Hepatocyte (in vitro differentiated cells): Measurements from ENCODE around the gene GRIK2. TPM values are rescaled to one million over a fixed set of nuclear protein-coding genes. Genes with fewer than 3 reads are reported as not detected.

ENCODE experiments used
- DNase-seq: peaks from one replicate; pipeline ENCODE4 v3.0.0-alpha.2; 2016; ENCODE audit warnings: low spot score
- H2AFZ ChIP-seq: fragments of 200-600 bp; sonication (generic); 2 replicates; pipeline ENCODE4 v1.6.0; 2016; ENCODE audit warnings: antibody characterized with exemption, mild to moderate bottlenecking
- H3K27ac ChIP-seq: fragments of 200-600 bp; sonication (generic); 2 replicates; pipeline ENCODE4 v1.5.1; 2016; ENCODE audit warnings: mild to moderate bottlenecking
- H3K27me3 ChIP-seq: fragments of 200-600 bp; sonication (generic); 2 replicates; pipeline ENCODE4 v1.6.1; 2016
- H3K36me3 ChIP-seq: fragments of 200-600 bp; sonication (generic); replicated peaks from 2 replicates; pipeline ENCODE4 v1.5.1; 2016; ENCODE audit warnings: low read depth; ENCODE audit not compliant: insufficient read depth
- H3K4me1 ChIP-seq: fragments of 200-600 bp; sonication (generic); 2 replicates; pipeline ENCODE4 v1.5.1; 2016; ENCODE audit warnings: mild to moderate bottlenecking, moderate library complexity; ENCODE audit not compliant: insufficient read depth
- H3K4me2 ChIP-seq: fragments of 200-600 bp; sonication (generic); 2 replicates; pipeline ENCODE4 v1.6.0; 2016
- H3K4me3 ChIP-seq: fragments of 200-600 bp; sonication (generic); 2 replicates; pipeline ENCODE4 v1.5.1; 2016; ENCODE audit warnings: mild to moderate bottlenecking
- H3K79me2 ChIP-seq: fragments of 200-600 bp; sonication (generic); 2 replicates; pipeline ENCODE4 v1.6.0; 2017; ENCODE audit warnings: mild to moderate bottlenecking
- H3K9me2 ChIP-seq: fragments of 200-600 bp; sonication (generic); replicated peaks from 2 replicates; pipeline ENCODE4 v1.6.0; 2017; ENCODE audit warnings: mild to moderate bottlenecking; ENCODE audit not compliant: insufficient read depth
- H3K9me3 ChIP-seq: fragments of 200-600 bp; sonication (generic); 2 replicates; pipeline ENCODE4 v1.5.1; 2016; ENCODE audit warnings: low read depth, mild to moderate bottlenecking
- H4K20me1 ChIP-seq: fragments of 200-600 bp; sonication (generic); 2 replicates; pipeline ENCODE4 v1.6.0; 2016; ENCODE audit warnings: mild to moderate bottlenecking; ENCODE audit not compliant: insufficient read depth, poor library complexity, severe bottlenecking
- EZH2 ChIP-seq: fragments of 200-600 bp; sonication (generic); IDR thresholded peaks from 2 replicates; pipeline ENCODE4 v1.6.1; 2016; ENCODE audit warnings: antibody characterized with exemption, mild to moderate bottlenecking, borderline replicate concordance
- EZH2phosphoT487 ChIP-seq: fragments of 200-600 bp; sonication (generic); IDR thresholded peaks from one replicate; pipeline ENCODE4 v1.6.1; 2018; ENCODE audit warnings: antibody characterized with exemption, mild to moderate bottlenecking, low read depth, moderate library complexity; ENCODE audit not compliant: unreplicated experiment, severe bottlenecking
- WGBS: methylation state at CpG from one replicate; pipeline ENCODE4 v1.1.6; 2016; ENCODE audit warnings: low lambda C conversion rate; ENCODE audit errors: missing lambda C conversion rate; 5-methylcytosine and 5-hydroxymethylcytosine counted together
- polyA plus RNA-seq: library from polyadenylated mRNA; unstranded; fragments of >200 nt; fragmentation: Nextera tagmentation; extraction: Ambion mirVana; gene quantifications from 2 replicates; pipeline ENCODE4 v1.2.1, GENCODE V29; 2016
- total RNA-seq: library from RNA; depleted of rRNA; stranded (reverse); fragments of >200 nt; gene quantifications from 2 replicates; pipeline ENCODE4 v1.2.3, GENCODE V29; 2014
- TF ChIP-seq, protein P1 (sequence below): fragments of 200-600 bp; sonication (generic); IDR thresholded peaks from 2 replicates; pipeline ENCODE4 v1.5.1; 2016; ENCODE audit warnings: antibody characterized with exemption, mild to moderate bottlenecking; ENCODE audit not compliant: poor library complexity

Gene GRIK2
- total and polyA plus RNA-seq, 2 experiments from 2014 or later, result 5.8 to 6.2 TPM

DNA sequence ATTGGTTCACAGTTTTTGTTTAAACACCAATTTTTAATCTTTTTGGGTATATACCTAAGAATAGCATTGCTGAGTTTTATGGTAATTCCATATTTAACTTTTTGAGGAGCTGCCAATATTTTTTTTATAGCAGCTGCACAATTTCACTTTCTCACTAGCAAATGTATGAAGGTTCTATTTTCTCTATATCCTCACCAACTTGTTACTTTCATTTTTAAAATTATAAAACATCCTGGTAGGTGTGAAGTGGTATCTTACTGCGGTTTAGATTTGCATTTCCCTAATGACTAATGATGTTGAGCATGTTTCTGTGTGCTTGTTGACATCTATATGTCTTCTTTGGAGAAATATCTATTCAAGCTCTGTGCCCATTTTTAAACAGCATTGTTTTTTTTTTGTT lies 452.1 kb downstream of the GRIK2 start:
- no peaks in the 10 kb centered on the region for H3K4me1 ChIP-seq
- no peaks in the 10 kb centered on the region for H3K27me3 ChIP-seq
- no peaks in the 10 kb centered on the region for H3K79me2 ChIP-seq
- H3K36me3 ChIP-seq, result no peaks in the 10 kb centered on the region
- no peak overlapping the region for H3K4me2 ChIP-seq
- H3K9me2 ChIP-seq, result no peaks in the 10 kb centered on the region
- no peak for DNase-seq
- TF ChIP-seq EZH2phosphoT487 (no peak), EZH2 (no peak)
- TF ChIP-seq, protein P1, sequence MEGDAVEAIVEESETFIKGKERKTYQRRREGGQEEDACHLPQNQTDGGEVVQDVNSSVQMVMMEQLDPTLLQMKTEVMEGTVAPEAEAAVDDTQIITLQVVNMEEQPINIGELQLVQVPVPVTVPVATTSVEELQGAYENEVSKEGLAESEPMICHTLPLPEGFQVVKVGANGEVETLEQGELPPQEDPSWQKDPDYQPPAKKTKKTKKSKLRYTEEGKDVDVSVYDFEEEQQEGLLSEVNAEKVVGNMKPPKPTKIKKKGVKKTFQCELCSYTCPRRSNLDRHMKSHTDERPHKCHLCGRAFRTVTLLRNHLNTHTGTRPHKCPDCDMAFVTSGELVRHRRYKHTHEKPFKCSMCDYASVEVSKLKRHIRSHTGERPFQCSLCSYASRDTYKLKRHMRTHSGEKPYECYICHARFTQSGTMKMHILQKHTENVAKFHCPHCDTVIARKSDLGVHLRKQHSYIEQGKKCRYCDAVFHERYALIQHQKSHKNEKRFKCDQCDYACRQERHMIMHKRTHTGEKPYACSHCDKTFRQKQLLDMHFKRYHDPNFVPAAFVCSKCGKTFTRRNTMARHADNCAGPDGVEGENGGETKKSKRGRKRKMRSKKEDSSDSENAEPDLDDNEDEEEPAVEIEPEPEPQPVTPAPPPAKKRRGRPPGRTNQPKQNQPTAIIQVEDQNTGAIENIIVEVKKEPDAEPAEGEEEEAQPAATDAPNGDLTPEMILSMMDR, result no peak
- H4K20me1 ChIP-seq, result no peaks in the 10 kb centered on the region
- H2AFZ ChIP-seq, result no peak overlapping the region
- 97% methylated on average over 1 of the region's 1 CpG for WGBS
- no peak overlapping the region for H3K27ac ChIP-seq
- H3K9me3 ChIP-seq, result no peaks in the 10 kb centered on the region
- no peak overlapping the region for H3K4me3 ChIP-seq

DNA sequence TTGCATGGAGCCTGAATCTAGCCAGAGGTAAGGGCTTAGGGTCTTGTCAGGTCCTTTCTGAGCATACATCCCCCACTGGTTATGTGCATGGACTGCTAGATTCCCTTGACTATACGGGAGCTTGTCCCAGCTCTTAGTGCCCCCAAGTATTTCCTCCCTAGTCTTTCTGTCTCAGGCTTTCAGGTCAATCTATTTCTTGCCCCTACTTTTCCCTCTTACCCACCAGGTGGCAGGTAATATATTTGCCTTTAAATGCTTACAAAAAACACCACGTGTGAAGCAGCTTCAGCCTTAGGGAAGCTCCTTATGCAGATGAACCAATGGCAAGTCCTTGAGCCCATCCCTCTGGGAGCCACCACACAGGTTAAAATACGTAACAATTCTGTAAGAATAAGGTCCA lies 454.2 kb downstream of the GRIK2 start:
- Histone ChIP-seq H3K4me2 (no peak overlapping the region), H3K36me3 (no peaks in the 10 kb centered on the region), H3K9me2 (no peaks in the 10 kb centered on the region), H3K9me3 (no peaks in the 10 kb centered on the region), H2AFZ (no peak overlapping the region), H3K4me1 (no peaks in the 10 kb centered on the region), H3K27me3 (no peaks in the 10 kb centered on the region), H3K4me3 (no peak overlapping the region), H3K27ac (no peak overlapping the region), H4K20me1 (no peaks in the 10 kb centered on the region), H3K79me2 (no peaks in the 10 kb centered on the region)
- 51% methylated on average over 3 of the region's 3 CpGs for WGBS
- DNase-seq, result no peak
- TF ChIP-seq, protein P1, result no peak
- TF ChIP-seq EZH2 (no peak), EZH2phosphoT487 (no peak)

DNA sequence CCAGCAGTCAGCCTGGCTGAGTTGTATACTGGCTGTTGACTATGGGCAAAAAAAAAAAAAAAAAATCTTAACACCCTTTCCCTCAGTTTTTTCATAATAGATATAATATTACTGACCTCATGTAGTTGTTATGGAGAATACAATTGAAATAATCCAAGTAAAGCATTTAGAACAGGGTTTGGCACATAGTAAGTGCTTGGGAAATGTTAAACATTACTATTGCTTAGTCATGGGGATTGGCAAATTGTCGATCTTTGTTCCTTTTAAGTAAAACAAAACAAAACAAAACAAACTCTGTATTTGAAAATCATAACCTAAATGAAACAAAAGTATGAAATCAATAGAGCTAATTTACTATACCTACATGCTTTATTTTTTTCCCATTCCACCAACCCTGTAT lies 458.4 kb downstream of the GRIK2 start:
- 79% methylated on average over 1 of the region's 1 CpG for WGBS
- Histone ChIP-seq H3K4me3 (no peak overlapping the region), H4K20me1 (no peaks in the 10 kb centered on the region), H2AFZ (no peak overlapping the region), H3K27me3 (no peaks in the 10 kb centered on the region), H3K9me3 (no peaks in the 10 kb centered on the region), H3K79me2 (no peaks in the 10 kb centered on the region), H3K4me1 (no peaks in the 10 kb centered on the region), H3K36me3 (no peaks in the 10 kb centered on the region), H3K4me2 (no peak overlapping the region), H3K27ac (no peak overlapping the region), H3K9me2 (no peaks in the 10 kb centered on the region)
- no peak for DNase-seq
- TF ChIP-seq EZH2phosphoT487, result no peak
- TF ChIP-seq EZH2, result no peak
- TF ChIP-seq, protein P1, result no peak
